Measurements from ENCODE around the gene UNC93B1. TPM values are rescaled to one million over a fixed set of nuclear protein-coding genes. Genes with fewer than 3 reads are reported as not detected.

Gene UNC93B1
- total RNA-seq, 2 experiments from 2014 or later: 44.0 to 52.1 TPM

- no peaks in the 10 kb centered on the region for H3K79me2 ChIP-seq (ENCODE audit: insufficient read depth, low read depth, low read length)
- H4K20me1 ChIP-seq (ENCODE audit: insufficient read depth, low read length): no peaks in the 10 kb centered on the region
- H3K4me3 ChIP-seq (ENCODE audit: low read depth, low read length, poor library complexity, severe bottlenecking): no peak overlapping the region
- no peak for TF ChIP-seq EZH2phosphoT487 (IDR thresholded peaks at IDR 0.05; ENCODE audit: borderline replicate concordance, low read depth, low read length)
- TF ChIP-seq, protein P1, sequence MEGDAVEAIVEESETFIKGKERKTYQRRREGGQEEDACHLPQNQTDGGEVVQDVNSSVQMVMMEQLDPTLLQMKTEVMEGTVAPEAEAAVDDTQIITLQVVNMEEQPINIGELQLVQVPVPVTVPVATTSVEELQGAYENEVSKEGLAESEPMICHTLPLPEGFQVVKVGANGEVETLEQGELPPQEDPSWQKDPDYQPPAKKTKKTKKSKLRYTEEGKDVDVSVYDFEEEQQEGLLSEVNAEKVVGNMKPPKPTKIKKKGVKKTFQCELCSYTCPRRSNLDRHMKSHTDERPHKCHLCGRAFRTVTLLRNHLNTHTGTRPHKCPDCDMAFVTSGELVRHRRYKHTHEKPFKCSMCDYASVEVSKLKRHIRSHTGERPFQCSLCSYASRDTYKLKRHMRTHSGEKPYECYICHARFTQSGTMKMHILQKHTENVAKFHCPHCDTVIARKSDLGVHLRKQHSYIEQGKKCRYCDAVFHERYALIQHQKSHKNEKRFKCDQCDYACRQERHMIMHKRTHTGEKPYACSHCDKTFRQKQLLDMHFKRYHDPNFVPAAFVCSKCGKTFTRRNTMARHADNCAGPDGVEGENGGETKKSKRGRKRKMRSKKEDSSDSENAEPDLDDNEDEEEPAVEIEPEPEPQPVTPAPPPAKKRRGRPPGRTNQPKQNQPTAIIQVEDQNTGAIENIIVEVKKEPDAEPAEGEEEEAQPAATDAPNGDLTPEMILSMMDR (conservative IDR thresholded peaks at IDR 0.05; ENCODE audit: low read length): no peak
- H2AFZ ChIP-seq (ENCODE audit: low read length): no peak overlapping the region
- ChIA-PET CTCF (ENCODE audit: unreplicated experiment) (no interaction called here), POLR2A (no interaction called here)
- no TSS peak for BruUV-seq (replicated peaks)
- H3K4me2 ChIP-seq (ENCODE audit: low read length): no peak overlapping the region
- no peaks in the 10 kb centered on the region for H3K36me3 ChIP-seq (ENCODE audit: insufficient read depth, low read length)
- H3K4me1 ChIP-seq (ENCODE audit: insufficient read depth, low read length, poor library complexity, severe bottlenecking): no peaks in the 10 kb centered on the region
- no peaks in the 10 kb centered on the region for H3K9me3 ChIP-seq (ENCODE audit: low read length)
- intact Hi-C loops (cut with micrococcal nuclease; ENCODE audit: unreplicated experiment): no loop called here
- no peaks in the 10 kb centered on the region for H3K9me2 ChIP-seq (ENCODE audit: insufficient read depth, low read length)
- H3K27ac ChIP-seq (ENCODE audit: low read depth, low read length, poor library complexity, severe bottlenecking): no peak overlapping the region
- no peak for DNase-seq (ENCODE audit: low spot score)
These were observed 13.3 kb upstream of the UNC93B1 start for GRCh38 chr11:68016904-68017817.

- intact Hi-C loops (cut with micrococcal nuclease; ENCODE audit: unreplicated experiment): no loop called here
- Histone ChIP-seq H4K20me1 (ENCODE audit: insufficient read depth, low read length) (no peaks in the 10 kb centered on the region), H3K36me3 (ENCODE audit: insufficient read depth, low read length) (no peaks in the 10 kb centered on the region), H3K79me2 (ENCODE audit: insufficient read depth, low read depth, low read length) (no peaks in the 10 kb centered on the region), H3K27ac (ENCODE audit: low read depth, low read length, poor library complexity, severe bottlenecking) (no peak overlapping the region), H2AFZ (ENCODE audit: low read length) (no peak overlapping the region), H3K9me3 (ENCODE audit: low read length) (no peaks in the 10 kb centered on the region), H3K4me2 (ENCODE audit: low read length) (no peak overlapping the region), H3K4me3 (ENCODE audit: low read depth, low read length, poor library complexity, severe bottlenecking) (no peak overlapping the region), H3K4me1 (ENCODE audit: insufficient read depth, low read length, poor library complexity, severe bottlenecking) (no peaks in the 10 kb centered on the region), H3K9me2 (ENCODE audit: insufficient read depth, low read length) (no peaks in the 10 kb centered on the region)
- no peak for DNase-seq (ENCODE audit: low spot score)
- BruUV-seq (replicated peaks): no TSS peak
- TF ChIP-seq EZH2phosphoT487 (IDR thresholded peaks at IDR 0.05; ENCODE audit: borderline replicate concordance, low read depth, low read length): no peak
- TF ChIP-seq, protein P1 (conservative IDR thresholded peaks at IDR 0.05; ENCODE audit: low read length): 0 out of 2 replicates have a peak, but pooled peaks have one; percentile 9
- POLR2A ChIA-PET: no interaction called here
- CTCF ChIA-PET (ENCODE audit: unreplicated experiment): no interaction called here
These were observed 12.4 kb upstream of the UNC93B1 start for GRCh38 chr11:68016161-68016903.
